Neural crest cell (in vitro differentiated cells): ENCODE measurements around the gene DOK1. TPM values are rescaled to one million over a fixed set of nuclear protein-coding genes. Genes with fewer than 3 reads are reported as not detected.

ENCODE experiments used
- DNase-seq: peaks from one replicate; pipeline ENCODE4 v3.0.0; 2021; ENCODE audit warnings: low read depth, mixed read lengths, low spot score
- H3K27ac Mint-ChIP-seq: one replicate; pipeline ENCODE4 v1.8.0; 2021; ENCODE audit warnings: mild to moderate bottlenecking, mixed read lengths; ENCODE audit not compliant: unreplicated experiment
- H3K27me3 Mint-ChIP-seq: 2 replicates; pipeline ENCODE4 v1.8.0; 2021; ENCODE audit warnings: low read depth, mild to moderate bottlenecking, mixed read lengths
- H3K36me3 Mint-ChIP-seq: 2 replicates; pipeline ENCODE4 v1.8.0; 2021; ENCODE audit warnings: low read depth, mild to moderate bottlenecking, mixed read lengths
- H3K4me1 Mint-ChIP-seq: 2 replicates; pipeline ENCODE4 v1.8.0; 2021; ENCODE audit warnings: mixed read lengths
- H3K4me3 Mint-ChIP-seq: one replicate; pipeline ENCODE4 v1.8.0; 2021; ENCODE audit warnings: mild to moderate bottlenecking, mixed read lengths
- H3K9me3 Mint-ChIP-seq: 2 replicates; pipeline ENCODE4 v1.8.0; 2021; ENCODE audit warnings: mixed read lengths
- CTCF ChIP-seq: fragments of 200-600 bp; sonication (generic); conservative IDR thresholded peaks from 2 replicates; pipeline ENCODE4 v1.5.0; 2021; ENCODE audit warnings: antibody characterized with exemption, mild to moderate bottlenecking
- total RNA-seq: library from RNA; stranded (reverse); gene quantifications from 2 replicates; pipeline ENCODE4 v1.2.1, GENCODE V29; 2021

DOK1 gene
- total RNA-seq, 1 donor from 2014 or later, result 22.4 TPM

GRCh38 chr2:74528600-74529356 is 25.7 kb upstream of the DOK1 start:
- DNase-seq, result no peak
- Mint-ChIP-seq H3K36me3 (peaks cover 17% of the 10 kb centered on the region), H3K9me3 (peaks cover 2% of the 10 kb centered on the region), H3K27ac (peak overlapping the region; percentile 98), H3K27me3 (peaks cover 6% of the 10 kb centered on the region), H3K4me3 (peak overlapping the region; percentile 98), H3K4me1 (peaks cover 39% of the 10 kb centered on the region)
- TF ChIP-seq CTCF, result no peak

DNA sequence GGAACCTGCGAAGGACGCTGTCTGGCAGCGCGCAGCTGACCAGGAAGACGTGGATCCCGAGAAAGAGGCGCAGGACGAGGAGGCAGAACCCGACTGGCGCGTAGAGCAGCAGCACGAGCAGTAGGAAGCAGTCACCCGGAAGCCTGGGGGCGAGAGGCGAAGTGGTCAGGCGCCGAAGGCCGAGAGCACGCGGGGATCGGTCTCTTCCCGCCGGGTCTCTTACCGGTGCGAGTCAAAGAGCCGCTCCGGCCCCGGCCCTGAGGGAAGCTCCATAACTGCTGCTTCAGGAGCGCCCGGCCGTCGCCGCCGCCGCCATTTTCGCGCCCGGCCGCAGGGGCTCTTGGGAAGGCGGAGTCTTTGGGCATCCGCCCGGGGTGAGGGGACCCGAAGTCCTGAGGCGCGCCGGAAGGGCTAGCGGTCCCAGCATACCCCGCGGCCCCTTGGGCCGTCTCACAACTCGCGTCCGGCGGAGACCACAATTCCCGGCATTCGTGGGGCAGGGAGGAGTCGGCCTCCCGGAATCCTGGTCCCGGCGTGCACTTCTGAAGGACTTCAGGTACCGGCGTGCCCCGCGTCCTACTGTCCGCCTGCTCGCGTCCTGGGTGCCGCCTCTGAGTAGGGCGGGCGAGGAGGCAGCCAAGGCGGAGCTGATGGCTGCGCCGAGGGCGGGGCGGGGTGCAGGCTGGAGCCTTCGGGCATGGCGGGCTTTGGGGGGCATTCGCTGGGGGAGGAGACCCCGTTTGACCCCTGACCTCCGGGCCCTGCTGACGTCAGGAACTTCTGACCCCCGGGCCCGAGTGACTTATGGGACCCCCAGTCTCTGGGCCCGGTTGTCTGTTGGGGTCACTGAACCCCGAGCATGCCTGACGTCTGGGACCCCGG is 24.9 kb upstream of the DOK1 start, which contains the start of the genes AUP1 and HTRA2:
TSS of gene AUP1 (minus strand) at position 350 of the 882 bp plus-strand sequence. CDS start at position 273, 77 bp downstream.
TSS of gene HTRA2 (plus strand) at position 577 of the 882 bp plus-strand sequence. CDS start at position 651, 74 bp downstream.
- peaks cover 39% of the 10 kb centered on the region for H3K4me1 Mint-ChIP-seq
- peaks cover 2% of the 10 kb centered on the region for H3K9me3 Mint-ChIP-seq
- peaks cover 17% of the 10 kb centered on the region for H3K36me3 Mint-ChIP-seq
- peaks cover 3% of the 10 kb centered on the region for H3K27me3 Mint-ChIP-seq
- peak within 1 kb of the TSS; percentile 98 for H3K4me3 Mint-ChIP-seq
- H3K27ac Mint-ChIP-seq, result peak within 1 kb of the TSS; percentile 98
- DNase-seq, result peak; percentile 93
- TF ChIP-seq CTCF, result no peak

DNA sequence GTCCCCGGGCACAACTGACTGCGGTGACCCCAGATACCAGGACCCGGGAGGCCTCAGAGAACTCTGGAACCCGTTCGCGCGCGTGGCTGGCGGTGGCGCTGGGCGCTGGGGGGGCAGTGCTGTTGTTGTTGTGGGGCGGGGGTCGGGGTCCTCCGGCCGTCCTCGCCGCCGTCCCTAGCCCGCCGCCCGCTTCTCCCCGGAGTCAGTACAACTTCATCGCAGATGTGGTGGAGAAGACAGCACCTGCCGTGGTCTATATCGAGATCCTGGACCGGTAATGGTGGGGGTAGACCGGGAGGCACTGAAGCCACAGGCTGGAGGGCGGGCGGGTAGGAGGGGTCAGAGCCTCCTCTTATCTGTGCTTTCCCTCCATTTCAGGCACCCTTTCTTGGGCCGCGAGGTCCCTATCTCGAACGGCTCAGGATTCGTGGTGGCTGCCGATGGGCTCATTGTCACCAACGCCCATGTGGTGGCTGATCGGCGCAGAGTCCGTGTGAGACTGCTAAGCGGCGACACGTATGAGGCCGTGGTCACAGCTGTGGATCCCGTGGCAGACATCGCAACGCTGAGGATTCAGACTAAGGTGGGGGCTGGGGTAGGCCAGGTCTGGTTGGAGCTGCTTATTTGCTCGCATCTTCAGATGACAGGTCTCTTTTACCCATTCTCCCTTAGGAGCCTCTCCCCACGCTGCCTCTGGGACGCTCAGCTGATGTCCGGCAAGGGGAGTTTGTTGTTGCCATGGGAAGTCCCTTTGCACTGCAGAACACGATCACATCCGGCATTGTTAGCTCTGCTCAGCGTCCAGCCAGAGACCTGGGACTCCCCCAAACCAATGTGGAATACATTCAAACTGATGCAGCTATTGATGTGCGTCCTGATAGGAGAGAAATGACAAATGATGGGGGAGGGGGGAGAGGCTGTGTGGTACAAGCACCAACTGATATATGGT is 24.0 kb upstream of the DOK1 start:
- Mint-ChIP-seq H3K36me3 (peaks cover 17% of the 10 kb centered on the region), H3K27ac (peak overlapping the region; percentile 91)
- peak; percentile 27 for DNase-seq

DNA sequence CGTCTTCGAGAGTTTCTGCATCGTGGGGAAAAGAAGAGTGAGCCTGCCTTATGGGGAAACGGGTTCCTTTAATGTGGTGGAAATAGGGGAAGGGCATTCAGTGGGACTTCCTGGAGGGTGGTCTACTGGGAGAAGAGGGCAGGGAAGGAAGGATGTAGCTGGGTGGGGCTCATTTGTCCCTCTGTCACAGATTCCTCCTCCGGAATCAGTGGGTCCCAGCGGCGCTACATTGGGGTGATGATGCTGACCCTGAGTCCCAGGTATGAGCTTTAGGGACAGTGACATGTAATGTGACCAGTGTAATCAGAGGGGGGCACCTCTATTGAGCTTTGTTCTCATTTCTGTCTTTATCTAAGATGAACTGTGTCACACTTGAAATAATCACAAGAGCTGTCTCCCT is 22.9 kb upstream of the DOK1 start:
- no peak for TF ChIP-seq CTCF
- Mint-ChIP-seq H3K4me1 (peaks cover 39% of the 10 kb centered on the region), H3K27me3 (peaks cover 2% of the 10 kb centered on the region), H3K27ac (no peak overlapping the region), H3K4me3 (peak overlapping the region; percentile 98), H3K36me3 (peaks cover 10% of the 10 kb centered on the region), H3K9me3 (no peaks in the 10 kb centered on the region)
- DNase-seq, result no peak

More for the DNA sequence above, 24.0 kb upstream of the DOK1 start:
- H3K4me3 Mint-ChIP-seq, result peak overlapping the region; percentile 98
- no peak for TF ChIP-seq CTCF
- peaks cover 3% of the 10 kb centered on the region for H3K27me3 Mint-ChIP-seq
- peaks cover 39% of the 10 kb centered on the region for H3K4me1 Mint-ChIP-seq
- peaks cover 2% of the 10 kb centered on the region for H3K9me3 Mint-ChIP-seq
